HEK293T (cell line): Measurements from ENCODE around the gene CRYL1.

Source experiments
- CTCF ChIA-PET: fragments of 350-600 bp; formaldehyde crosslinking; extraction: SDS; loops from one replicate; lab custom pipeline; 2021; ENCODE audit warnings: antibody characterized with exemption, inconsistent platforms; lab: Yijun Ruan, JAX
- POLR2A ChIA-PET: fragments of 350-600 bp; formaldehyde crosslinking; extraction: SDS; loops from one replicate; lab custom pipeline; 2020; ENCODE audit warnings: antibody characterized with exemption, inconsistent platforms; lab: Yijun Ruan, JAX
- DNase-seq: peaks from one replicate; pipeline ENCODE4 v3.0.0; 2012; ENCODE audit warnings: mixed read lengths; ENCODE audit errors: extremely low spot score
- ARNT ChIP-seq: fragments of 450-650 bp; IDR thresholded peaks from 2 replicates; pipeline ENCODE4 v1.6.1; 2017; ENCODE audit warnings: mild to moderate bottlenecking
- BHLHE40 ChIP-seq: fragments of 450-650 bp; IDR thresholded peaks from 2 replicates; pipeline ENCODE4 v1.6.1; 2016; ENCODE audit warnings: mild to moderate bottlenecking, moderate library complexity, borderline replicate concordance
- CTBP1 ChIP-seq: fragments of 450-650 bp; IDR thresholded peaks from 2 replicates; pipeline ENCODE4 v1.6.1; 2016; ENCODE audit warnings: borderline replicate concordance
- ELF4 ChIP-seq: fragments of 450-650 bp; IDR thresholded peaks from 2 replicates; pipeline ENCODE4 v1.6.1; 2017; ENCODE audit warnings: antibody characterized with exemption
- FOXA1 ChIP-seq: fragments of 450-650 bp; IDR thresholded peaks from 2 replicates; pipeline ENCODE4 v1.6.1; 2016; ENCODE audit warnings: mild to moderate bottlenecking
- FOXK2 ChIP-seq: fragments of 450-650 bp; IDR thresholded peaks from 2 replicates; pipeline ENCODE4 v1.6.1; 2016; ENCODE audit warnings: mild to moderate bottlenecking
- FOXM1 ChIP-seq: fragments of 450-650 bp; IDR thresholded peaks from 2 replicates; pipeline ENCODE4 v1.6.1; 2017; ENCODE audit warnings: mild to moderate bottlenecking, borderline replicate concordance
- HDGF ChIP-seq: fragments of 450-650 bp; IDR thresholded peaks from 2 replicates; pipeline ENCODE4 v1.6.1; 2017; ENCODE audit warnings: antibody characterized with exemption, borderline replicate concordance
- L3MBTL2 ChIP-seq: fragments of 450-650 bp; conservative IDR thresholded peaks from 2 replicates; pipeline ENCODE4 v1.6.1; 2016; ENCODE audit warnings: mild to moderate bottlenecking
- LEF1 ChIP-seq: fragments of 450-650 bp; IDR thresholded peaks from 2 replicates; pipeline ENCODE4 v1.6.1; 2017; ENCODE audit warnings: mild to moderate bottlenecking, borderline replicate concordance
- NFRKB ChIP-seq: fragments of 450-650 bp; IDR thresholded peaks from 2 replicates; pipeline ENCODE4 v1.6.1; 2016; ENCODE audit warnings: mild to moderate bottlenecking, moderate library complexity
- PKNOX1 ChIP-seq: fragments of 450-650 bp; IDR thresholded peaks from 2 replicates; pipeline ENCODE4 v1.6.1; 2016
- SP1 ChIP-seq: fragments of 450-650 bp; IDR thresholded peaks from 2 replicates; pipeline ENCODE4 v1.6.1; 2017
- SUZ12 ChIP-seq: fragments of 450-650 bp; IDR thresholded peaks from 2 replicates; pipeline ENCODE4 v1.6.1; 2016; ENCODE audit warnings: mild to moderate bottlenecking
- TARDBP ChIP-seq: fragments of 450-650 bp; IDR thresholded peaks from 2 replicates; pipeline ENCODE4 v1.6.1; 2016
- ZNF384 ChIP-seq: fragments of 450-650 bp; IDR thresholded peaks from 2 replicates; pipeline ENCODE4 v1.6.1; 2016

CRYL1 gene

GRCh38 chr13:20404488-20405222 lies 121.0 kb downstream of the CRYL1 start:
- no peak for DNase-seq
- CTCF ChIA-PET = interaction anchor here (0.6 kb wide), 1 partner anchor 14 kb away, joined by 4 read pairs; no protein-coding TSS in a partner anchor
- POLR2A ChIA-PET = no interaction called here
- TF ChIP-seq CTBP1 = no peak
- no peak for TF ChIP-seq PKNOX1
- TF ChIP-seq L3MBTL2 = no peak
- TF ChIP-seq FOXK2 = no peak
- TF ChIP-seq BHLHE40 = no peak
- TF ChIP-seq FOXM1 = no peak
- no peak for TF ChIP-seq SUZ12
- TF ChIP-seq SP1 = no peak
- no peak for TF ChIP-seq NFRKB
- TF ChIP-seq FOXA1 = no peak
- TF ChIP-seq HDGF = no peak
- no peak for TF ChIP-seq ARNT
- no peak for TF ChIP-seq TARDBP
- no peak for TF ChIP-seq ZNF384
- TF ChIP-seq ELF4 = no peak
- no peak for TF ChIP-seq LEF1

DNA sequence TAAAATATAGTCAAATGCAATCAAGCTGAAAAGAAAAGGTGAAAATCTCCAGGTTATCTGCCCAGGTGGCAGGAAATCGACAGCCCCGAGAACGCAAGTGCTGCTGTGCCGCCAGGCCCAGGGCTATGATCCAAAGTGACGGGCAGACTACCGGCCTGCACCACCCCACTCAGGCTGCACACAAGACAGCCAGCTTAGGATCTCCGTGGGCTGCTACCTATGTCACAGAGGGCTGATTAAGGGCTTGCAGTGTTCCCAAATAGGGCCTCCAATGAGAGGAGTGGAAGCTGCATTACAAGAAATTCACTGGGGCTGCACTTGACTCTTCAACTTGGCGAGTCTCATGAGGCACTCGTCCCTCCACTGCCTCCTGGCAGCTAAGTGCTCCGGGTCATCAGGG lies 121.8 kb downstream of the CRYL1 start:
- TF ChIP-seq BHLHE40 (no peak), SUZ12 (no peak)
- DNase-seq = no peak
- POLR2A ChIA-PET = no interaction called here
- CTCF ChIA-PET = interaction anchor here (0.6 kb wide), 1 partner anchor 13 kb away, joined by 4 read pairs; no protein-coding TSS in a partner anchor

- POLR2A ChIA-PET = no interaction called here
- DNase-seq = no peak
- CTCF ChIA-PET = no interaction called here
- no peak for TF ChIP-seq FOXA1
- TF ChIP-seq BHLHE40 = no peak
- no peak for TF ChIP-seq SUZ12
- no peak for TF ChIP-seq SP1
- TF ChIP-seq HDGF = no peak
- no peak for TF ChIP-seq FOXK2
- TF ChIP-seq PKNOX1 = no peak
- no peak for TF ChIP-seq L3MBTL2
- TF ChIP-seq TARDBP = no peak
- TF ChIP-seq ZNF384 = no peak
- no peak for TF ChIP-seq ARNT
- TF ChIP-seq NFRKB = no peak
- no peak for TF ChIP-seq CTBP1
- TF ChIP-seq LEF1 = no peak
- TF ChIP-seq FOXM1 = no peak
- no peak for TF ChIP-seq ELF4
These were observed 122.8 kb downstream of the CRYL1 start for GRCh38 chr13:20402881-20403280.

DNA sequence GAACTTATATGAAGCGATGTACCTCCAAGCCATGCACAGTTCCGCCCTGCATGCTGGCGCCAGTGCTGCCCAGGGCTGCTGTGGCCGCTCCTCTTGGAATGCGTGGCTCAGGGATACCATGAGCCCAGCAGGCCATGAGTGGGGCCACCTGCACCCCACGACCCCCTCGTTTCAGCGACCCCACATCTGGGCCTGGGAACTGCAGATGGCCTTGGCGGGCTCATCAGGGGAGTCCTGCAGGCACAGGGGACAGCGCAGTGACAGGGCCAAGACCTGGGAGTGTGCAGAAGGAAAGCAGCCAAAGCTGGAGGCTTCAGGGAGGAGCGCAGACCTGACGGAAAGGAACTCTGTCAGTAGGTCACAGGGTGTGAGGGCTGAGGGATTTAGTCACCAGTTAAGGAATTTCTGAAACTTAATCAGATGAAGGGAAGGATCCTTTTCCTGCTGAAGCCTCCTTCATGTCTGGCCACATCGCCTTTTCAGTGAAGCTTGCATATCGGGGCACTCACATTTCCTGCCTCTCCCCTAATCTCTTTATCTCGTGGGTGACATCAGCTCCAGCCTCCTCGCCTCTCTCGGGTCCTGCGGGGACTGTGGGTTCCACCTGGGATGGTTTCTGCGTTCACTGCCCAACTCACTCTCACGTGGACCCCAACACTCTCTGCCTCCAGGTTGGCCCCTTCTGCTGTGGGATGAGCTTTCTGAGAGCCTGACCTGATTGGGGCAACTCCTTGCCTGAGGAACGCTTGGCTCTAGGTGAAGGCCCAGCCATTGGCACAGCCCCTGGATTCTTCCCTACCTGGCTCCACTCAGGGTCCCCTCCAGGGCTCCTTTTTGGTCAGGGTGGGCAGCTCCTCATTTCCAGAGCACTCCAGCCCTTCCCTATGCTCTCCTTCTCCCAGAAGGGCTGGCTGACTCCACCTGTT lies 123.5 kb downstream of the CRYL1 start:
- ChIA-PET POLR2A (no interaction called here), CTCF (no interaction called here)
- TF ChIP-seq FOXA1 = no peak
- no peak for DNase-seq

DNA sequence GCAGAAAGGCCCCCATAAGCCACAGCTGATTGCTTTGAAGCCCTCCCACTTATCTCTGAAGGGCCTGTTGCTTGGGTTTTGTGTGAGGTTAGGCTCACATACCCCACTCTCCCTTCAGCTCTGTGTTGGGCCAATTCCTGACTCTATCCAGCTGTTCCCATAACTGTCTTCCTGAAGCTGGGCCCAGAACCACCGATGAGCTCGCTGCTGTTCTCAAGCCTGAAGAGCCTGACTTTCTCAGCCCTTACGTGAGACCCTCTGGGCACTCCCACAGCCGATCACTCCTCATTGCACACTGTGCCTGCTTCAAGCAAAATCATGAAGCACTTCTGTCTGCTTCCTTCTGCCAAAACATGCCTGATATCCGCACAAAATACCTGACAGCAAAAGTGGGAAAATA lies 124.1 kb downstream of the CRYL1 start:
- TF ChIP-seq SP1 = no peak
- TF ChIP-seq FOXM1 = no peak
- no peak for TF ChIP-seq L3MBTL2
- TF ChIP-seq PKNOX1 = no peak
- TF ChIP-seq ELF4 = no peak
- TF ChIP-seq TARDBP = no peak
- no peak for TF ChIP-seq ZNF384
- TF ChIP-seq BHLHE40 = no peak
- TF ChIP-seq HDGF = no peak
- TF ChIP-seq LEF1 = no peak
- TF ChIP-seq ARNT = no peak
- no peak for TF ChIP-seq NFRKB
- no peak for TF ChIP-seq FOXA1
- DNase-seq = no peak
- CTCF ChIA-PET = no interaction called here
- POLR2A ChIA-PET = no interaction called here

DNA sequence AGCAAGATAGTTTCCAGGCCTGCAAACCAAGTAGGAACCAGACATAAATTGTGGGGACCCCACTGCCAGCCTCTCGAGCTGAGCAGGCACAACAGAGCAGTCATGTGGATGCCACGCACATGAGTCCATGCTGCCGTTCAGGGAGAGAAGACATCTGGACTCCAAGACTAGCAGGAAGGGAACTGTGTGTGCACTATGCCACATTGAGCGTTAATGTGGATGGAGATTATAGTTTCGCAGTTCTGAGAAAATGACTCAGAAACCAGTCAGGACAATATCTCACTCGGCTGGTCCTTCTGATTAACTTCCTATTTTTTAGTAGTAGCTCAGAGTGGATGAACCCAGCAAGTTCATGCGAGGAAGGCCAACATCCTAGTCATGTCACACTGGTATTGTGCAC lies 124.9 kb downstream of the CRYL1 start:
- DNase-seq = no peak
- CTCF ChIA-PET = interaction anchor here (0.6 kb wide), 2 partner anchors 189 to 221 kb away, joined by 3 read pairs; no protein-coding TSS in a partner anchor
- POLR2A ChIA-PET = no interaction called here
- no peak for TF ChIP-seq BHLHE40
- TF ChIP-seq FOXM1 = no peak
- TF ChIP-seq FOXK2 = no peak
- no peak for TF ChIP-seq SP1
- TF ChIP-seq FOXA1 = no peak
- no peak for TF ChIP-seq ARNT
- TF ChIP-seq LEF1 = no peak
- no peak for TF ChIP-seq SUZ12
- TF ChIP-seq ZNF384 = no peak
